ENCODE results near the gene PRPF38A. TPM values are rescaled to one million over a fixed set of nuclear protein-coding genes. Genes with fewer than 3 reads are reported as not detected.

Gene PRPF38A
- total RNA-seq, 4 donors from 2014 or later, result 10.7 to 24.0 (median 13.8) TPM

- TF ChIP-seq, protein P1, sequence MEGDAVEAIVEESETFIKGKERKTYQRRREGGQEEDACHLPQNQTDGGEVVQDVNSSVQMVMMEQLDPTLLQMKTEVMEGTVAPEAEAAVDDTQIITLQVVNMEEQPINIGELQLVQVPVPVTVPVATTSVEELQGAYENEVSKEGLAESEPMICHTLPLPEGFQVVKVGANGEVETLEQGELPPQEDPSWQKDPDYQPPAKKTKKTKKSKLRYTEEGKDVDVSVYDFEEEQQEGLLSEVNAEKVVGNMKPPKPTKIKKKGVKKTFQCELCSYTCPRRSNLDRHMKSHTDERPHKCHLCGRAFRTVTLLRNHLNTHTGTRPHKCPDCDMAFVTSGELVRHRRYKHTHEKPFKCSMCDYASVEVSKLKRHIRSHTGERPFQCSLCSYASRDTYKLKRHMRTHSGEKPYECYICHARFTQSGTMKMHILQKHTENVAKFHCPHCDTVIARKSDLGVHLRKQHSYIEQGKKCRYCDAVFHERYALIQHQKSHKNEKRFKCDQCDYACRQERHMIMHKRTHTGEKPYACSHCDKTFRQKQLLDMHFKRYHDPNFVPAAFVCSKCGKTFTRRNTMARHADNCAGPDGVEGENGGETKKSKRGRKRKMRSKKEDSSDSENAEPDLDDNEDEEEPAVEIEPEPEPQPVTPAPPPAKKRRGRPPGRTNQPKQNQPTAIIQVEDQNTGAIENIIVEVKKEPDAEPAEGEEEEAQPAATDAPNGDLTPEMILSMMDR (IDR thresholded peaks at IDR 0.05), result no peak
- DNase-seq (ENCODE audit: low spot score), result no peak
- no peak for ATAC-seq (ENCODE audit: low FRiP score)
These were observed 4.3 kb upstream of the PRPF38A start for GRCh38 chr1:52400131-52400530.

DNA sequence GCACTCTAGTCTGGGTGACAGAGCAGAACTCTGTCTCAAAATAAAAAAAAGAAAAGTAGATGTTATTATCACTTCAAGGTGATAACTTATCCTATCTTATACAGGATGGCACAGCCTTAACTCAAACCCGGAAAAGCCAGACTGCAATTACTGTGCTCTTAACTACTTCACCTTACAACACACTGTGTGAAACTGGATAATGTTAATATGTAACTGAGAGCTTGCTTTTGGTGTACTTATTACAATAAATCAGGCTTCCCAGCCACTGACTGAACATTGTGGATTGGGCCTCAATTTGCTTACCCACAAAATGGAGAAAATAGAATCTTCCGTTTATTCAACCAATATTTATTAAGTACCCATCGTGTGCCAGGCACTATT, 1.6 kb upstream of the PRPF38A start:
- TF ChIP-seq, protein P1 (IDR thresholded peaks at IDR 0.05), result no peak
- ATAC-seq (ENCODE audit: low FRiP score), result no peak
- no peak for DNase-seq (ENCODE audit: low spot score)

GRCh38 chr1:52403566-52404115, 761 bp upstream of the PRPF38A start:
- ATAC-seq (ENCODE audit: low FRiP score), result peak; percentile 15
- TF ChIP-seq, protein P1 (IDR thresholded peaks at IDR 0.05), result no peak

GRCh38 chr1:52404975-52405338, 555 bp downstream of the PRPF38A start:
- TF ChIP-seq, protein P1 (IDR thresholded peaks at IDR 0.05), result no peak
- DNase-seq (ENCODE audit: low spot score), result no peak
- ATAC-seq (ENCODE audit: low FRiP score), result no peak

More at GRCh38 chr1:52403566-52404115, 761 bp upstream of the PRPF38A start:
- no peak for DNase-seq (ENCODE audit: low spot score)

DNA sequence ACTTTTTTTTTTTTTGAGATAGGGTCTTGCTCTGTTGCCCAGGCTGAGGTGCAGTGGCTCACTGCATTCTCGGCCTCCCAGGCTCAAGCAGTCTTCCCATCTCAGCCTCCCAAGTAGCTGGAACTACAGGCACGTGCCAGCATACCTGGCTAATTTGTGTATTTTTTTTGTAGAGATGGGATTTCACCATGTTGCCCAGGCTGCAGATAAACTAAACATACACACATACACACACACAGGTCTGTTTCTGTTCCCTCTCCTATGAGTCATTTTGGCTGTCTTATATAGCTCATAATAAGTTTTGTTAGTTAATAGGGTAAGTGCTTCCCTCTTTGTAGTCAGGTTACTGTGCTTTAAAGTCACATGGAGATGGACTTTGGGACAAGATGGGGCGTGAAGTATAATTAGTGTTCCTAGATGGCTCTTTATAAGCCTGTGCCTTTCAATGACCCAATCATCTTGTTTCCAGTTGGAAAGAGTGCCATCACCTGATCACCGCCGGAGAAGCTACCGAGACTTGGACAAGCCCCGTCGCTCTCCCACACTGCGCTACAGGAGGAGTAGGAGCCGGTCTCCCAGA, 9.1 kb downstream of the PRPF38A start:
- no peak for ATAC-seq (ENCODE audit: low FRiP score)
- TF ChIP-seq, protein P1 (IDR thresholded peaks at IDR 0.05), result no peak
- no peak for DNase-seq (ENCODE audit: low spot score)

GRCh38 chr1:52414942-52415341, 10.5 kb downstream of the PRPF38A start:
- TF ChIP-seq, protein P1 (IDR thresholded peaks at IDR 0.05), result no peak
- ATAC-seq (ENCODE audit: low FRiP score), result no peak
- no peak for DNase-seq (ENCODE audit: low spot score)

- ATAC-seq (ENCODE audit: low FRiP score), result no peak
- TF ChIP-seq, protein P1 (IDR thresholded peaks at IDR 0.05), result no peak
- DNase-seq (ENCODE audit: low spot score), result no peak
These were observed 12.4 kb downstream of the PRPF38A start for GRCh38 chr1:52416811-52417210.

Data from omental fat pad (tissue), 4 donors.